GM10266 (cell line): Measurements from ENCODE around the gene ZNF296.
A peak's percentile ranks its signal among the peaks of the same experiment; 100 is the strongest.

Experiments used
- DNase-seq: peaks from one replicate; pipeline ENCODE4 v3.0.0; 2012; ENCODE audit errors: extremely low spot score
- TF ChIP-seq, protein P1 (sequence below): IDR thresholded peaks from 2 replicates; pipeline ENCODE4 v1.5.1; 2012; ENCODE audit warnings: mild to moderate bottlenecking, low read depth; ENCODE audit not compliant: control insufficient read depth, insufficient read depth; ENCODE audit errors: missing control alignments

ZNF296 gene

DNA sequence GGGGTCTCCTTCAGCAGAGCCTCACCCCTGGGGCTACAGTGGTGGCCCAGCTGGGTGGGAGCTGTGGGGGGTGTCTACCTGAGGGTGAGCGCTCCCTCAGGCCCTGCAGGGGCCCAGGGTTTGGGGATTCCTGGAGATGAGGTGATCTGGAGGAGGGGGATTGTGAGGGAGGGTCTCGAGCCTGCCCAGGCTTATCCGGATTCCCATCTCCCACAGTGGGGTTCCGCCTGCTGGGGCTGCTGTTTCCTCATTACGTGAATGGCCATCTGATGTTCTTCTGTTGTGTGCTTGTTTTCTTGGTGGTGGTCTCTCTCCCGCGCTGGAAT is 21.1 kb upstream of the ZNF296 start:
- TF ChIP-seq, protein P1, sequence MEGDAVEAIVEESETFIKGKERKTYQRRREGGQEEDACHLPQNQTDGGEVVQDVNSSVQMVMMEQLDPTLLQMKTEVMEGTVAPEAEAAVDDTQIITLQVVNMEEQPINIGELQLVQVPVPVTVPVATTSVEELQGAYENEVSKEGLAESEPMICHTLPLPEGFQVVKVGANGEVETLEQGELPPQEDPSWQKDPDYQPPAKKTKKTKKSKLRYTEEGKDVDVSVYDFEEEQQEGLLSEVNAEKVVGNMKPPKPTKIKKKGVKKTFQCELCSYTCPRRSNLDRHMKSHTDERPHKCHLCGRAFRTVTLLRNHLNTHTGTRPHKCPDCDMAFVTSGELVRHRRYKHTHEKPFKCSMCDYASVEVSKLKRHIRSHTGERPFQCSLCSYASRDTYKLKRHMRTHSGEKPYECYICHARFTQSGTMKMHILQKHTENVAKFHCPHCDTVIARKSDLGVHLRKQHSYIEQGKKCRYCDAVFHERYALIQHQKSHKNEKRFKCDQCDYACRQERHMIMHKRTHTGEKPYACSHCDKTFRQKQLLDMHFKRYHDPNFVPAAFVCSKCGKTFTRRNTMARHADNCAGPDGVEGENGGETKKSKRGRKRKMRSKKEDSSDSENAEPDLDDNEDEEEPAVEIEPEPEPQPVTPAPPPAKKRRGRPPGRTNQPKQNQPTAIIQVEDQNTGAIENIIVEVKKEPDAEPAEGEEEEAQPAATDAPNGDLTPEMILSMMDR: no peak

DNA sequence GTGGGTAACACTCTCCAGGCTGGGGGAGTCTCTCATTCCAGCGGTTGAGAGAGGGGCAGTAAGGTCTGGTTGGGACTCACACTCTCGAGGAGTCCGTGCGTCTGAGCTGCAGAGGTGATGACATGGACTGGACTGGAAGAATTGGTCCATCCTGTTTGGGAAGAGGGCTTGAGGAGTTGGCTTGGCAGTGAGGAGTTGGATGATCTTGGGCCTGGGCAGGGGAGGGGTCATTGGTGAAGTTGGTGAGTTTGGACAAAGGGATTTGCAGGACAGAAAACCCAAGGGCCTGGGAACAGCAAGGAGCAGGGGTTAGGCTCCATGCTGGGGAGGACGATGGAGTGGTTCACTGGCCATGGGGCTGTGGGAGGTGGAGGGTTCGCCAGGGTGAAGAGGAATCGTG is 20.4 kb upstream of the ZNF296 start:
- TF ChIP-seq, protein P1: no peak
- no peak for DNase-seq

More for the DNA sequence above, 21.1 kb upstream of the ZNF296 start:
- no peak for DNase-seq

DNA sequence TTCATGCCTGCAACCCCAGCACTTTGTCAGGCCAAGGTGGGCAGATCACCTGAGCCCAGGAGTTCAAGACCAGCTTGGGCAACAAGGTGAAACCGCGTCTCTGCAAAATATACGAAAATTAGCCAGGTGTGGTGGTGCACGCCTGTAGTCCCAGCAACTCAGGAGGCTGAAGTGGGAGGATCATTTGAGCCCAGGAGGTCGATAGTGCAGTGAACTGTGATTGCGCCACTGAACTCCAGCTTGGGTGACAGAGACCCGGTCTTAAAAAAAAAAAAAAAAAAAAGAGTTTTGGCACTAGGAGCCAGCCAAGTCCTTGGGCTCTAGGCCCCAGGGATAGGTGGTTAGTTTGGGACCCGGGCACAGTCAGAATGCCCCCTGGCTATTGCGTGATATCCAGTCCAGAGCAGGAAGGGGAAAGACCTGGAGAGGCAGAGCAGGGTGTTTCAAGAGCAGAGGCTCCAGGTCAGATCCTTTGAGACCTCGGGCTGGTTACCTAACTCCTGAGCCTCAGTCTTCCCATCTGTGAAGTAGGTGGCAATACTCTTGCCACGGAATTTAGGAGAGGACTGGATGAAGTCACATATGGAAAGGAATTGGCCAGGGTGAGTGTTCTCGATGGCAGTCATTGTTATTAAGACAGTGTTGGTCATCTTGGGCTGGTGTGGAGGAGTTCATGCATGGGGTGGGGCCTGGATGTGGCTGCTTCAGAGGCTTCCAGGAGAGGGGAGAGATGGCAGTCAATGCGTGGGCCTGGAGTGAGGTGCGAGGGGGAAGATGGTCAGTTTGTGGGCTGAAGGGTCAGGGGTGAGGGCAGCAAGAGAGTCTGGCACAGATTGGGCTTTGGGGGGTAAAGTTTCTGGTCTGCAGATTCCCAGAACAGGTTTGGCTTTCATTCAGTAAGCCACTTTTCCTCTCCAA is 19.5 kb upstream of the ZNF296 start:
- TF ChIP-seq, protein P1: no peak
- no peak for DNase-seq

DNA sequence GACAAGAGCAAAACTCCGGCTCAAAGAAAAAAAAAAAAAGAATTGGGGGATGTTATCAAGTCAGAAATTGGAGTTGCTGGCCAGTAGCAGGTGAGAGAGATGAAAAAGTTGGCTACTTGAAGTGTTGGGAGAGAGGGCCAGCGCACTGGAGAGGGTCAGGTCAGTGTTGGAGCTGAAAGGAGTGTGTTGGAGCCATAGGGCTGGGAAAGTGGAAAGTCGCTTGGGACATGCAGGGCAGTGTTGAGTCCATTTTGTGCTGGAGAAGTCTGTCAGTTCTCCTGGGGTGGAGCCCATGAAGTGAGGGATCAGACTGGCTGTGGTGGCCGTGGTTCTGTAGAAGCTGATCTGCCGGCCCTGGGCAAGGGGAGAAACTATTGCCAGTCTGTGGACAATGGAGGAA is 18.4 kb upstream of the ZNF296 start:
- DNase-seq: no peak
- TF ChIP-seq, protein P1: no peak

DNA sequence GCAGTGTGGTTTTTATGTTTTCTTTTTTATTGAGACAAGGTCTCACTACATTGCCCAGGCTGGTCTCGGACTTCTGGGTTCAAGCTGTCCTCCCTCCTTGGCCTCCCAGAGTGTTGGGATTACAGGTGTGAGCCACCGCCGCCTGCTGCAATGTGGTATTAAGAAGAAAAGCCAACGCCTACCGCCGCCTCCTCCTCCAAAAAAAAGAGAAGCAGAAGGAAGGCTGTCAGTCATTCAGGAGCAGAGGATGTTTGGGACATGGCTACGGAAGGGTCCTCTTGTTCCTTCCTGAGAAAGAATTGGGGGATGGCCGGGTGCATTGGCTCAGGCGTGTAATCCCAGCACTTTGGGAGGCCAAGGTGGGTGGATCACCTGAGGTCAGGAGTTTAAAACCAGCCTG is 17.9 kb upstream of the ZNF296 start:
- no peak for DNase-seq
- TF ChIP-seq, protein P1: no peak

DNA sequence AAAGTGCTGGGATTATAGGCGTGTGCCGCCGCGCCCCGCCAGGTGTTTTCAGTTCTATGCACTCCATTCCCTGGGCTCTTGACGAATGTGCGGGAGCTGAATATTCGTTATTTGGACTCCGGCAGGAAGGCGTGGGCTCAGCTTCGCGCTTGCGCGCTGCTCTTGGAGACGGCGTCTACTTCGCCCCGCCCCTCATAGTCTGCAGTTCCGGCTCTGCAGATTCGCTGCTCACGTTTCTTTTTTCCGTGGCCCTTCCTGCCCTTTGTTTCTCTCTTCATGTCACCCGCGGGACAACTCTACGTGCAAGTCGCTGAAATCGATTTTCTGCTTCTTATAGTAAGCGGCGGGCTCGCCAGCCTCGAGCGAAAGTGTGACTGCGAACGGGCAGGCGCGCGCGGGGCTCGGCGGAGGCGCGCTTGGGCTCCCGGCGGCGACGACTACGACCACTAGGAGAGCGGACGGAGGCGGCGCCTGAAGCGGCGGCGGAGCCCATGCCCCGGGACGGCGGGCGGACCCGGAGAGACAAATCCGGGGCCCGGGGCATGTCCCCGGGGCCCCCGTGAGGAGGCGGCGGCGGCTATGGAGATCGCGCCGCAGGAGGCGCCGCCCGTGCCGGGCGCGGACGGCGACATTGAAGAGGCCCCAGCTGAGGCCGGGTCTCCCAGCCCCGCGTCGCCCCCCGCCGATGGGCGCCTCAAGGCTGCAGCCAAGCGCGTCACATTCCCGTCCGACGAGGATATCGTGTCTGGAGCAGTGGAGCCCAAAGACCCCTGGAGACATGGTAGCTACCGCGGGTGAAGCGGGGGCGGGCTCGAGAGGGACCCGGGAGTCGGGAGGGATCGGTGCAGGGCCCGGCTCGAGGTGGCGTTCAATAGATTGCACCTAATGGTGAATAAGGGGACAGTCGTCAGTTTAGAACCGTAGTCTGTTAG is 16.7 kb upstream of the ZNF296 start, which contains the start of gene PPP1R37:
PPP1R37 (plus strand) TSS at position 433 of the 932 bp plus-strand sequence; CDS start at position 580, 147 bp downstream.
- TF ChIP-seq, protein P1: peak; percentile 23
- DNase-seq: peak; percentile 96
